ENCODE measurements around the gene TTLL8.
"Not testable (repeated sequence)": the region's sequence is repeated elsewhere in the genome, so short reads cannot be mapped to it uniquely, and the experiment has no call there.

TTLL8 gene

GRCh38 chr22:50058061-50058905, at the start of gene TTLL8:
TSS of gene TTLL8 (minus strand) at chr22:50058298.
- DNase-seq: no peak

GRCh38 chr22:50107529-50107928, 49.4 kb upstream of the TTLL8 start:
- no peak for DNase-seq

GRCh38 chr22:50105208-50106100, 47.4 kb upstream of the TTLL8 start:
- peak; percentile 8 for DNase-seq

GRCh38 chr22:50104141-50104544, 46.0 kb upstream of the TTLL8 start:
- no peak for DNase-seq

- no peak for DNase-seq
Measured at GRCh38 chr22:50102946-50103345, 44.8 kb upstream of the TTLL8 start.

GRCh38 chr22:50101870-50102565, 43.9 kb upstream of the TTLL8 start:
- no peak for DNase-seq

GRCh38 chr22:50098052-50098451, 40.0 kb upstream of the TTLL8 start:
- DNase-seq: no peak

- DNase-seq: no peak
Measured at GRCh38 chr22:50092342-50092741, 34.2 kb upstream of the TTLL8 start.

GRCh38 chr22:50091092-50091768, 33.1 kb upstream of the TTLL8 start:
- DNase-seq: no peak

GRCh38 chr22:50090412-50090714, 32.3 kb upstream of the TTLL8 start:
- DNase-seq: no peak

GRCh38 chr22:50089682-50090411, 31.7 kb upstream of the TTLL8 start, which contains the start of gene MOV10L1:
TSS of gene MOV10L1 (plus strand) at chr22:50090006. CDS start at chr22:50090089, 83 bp downstream.
- DNase-seq: peak; percentile 44

GRCh38 chr22:50089231-50089630, 31.1 kb upstream of the TTLL8 start:
- no peak for DNase-seq

GRCh38 chr22:50088096-50088495, 30.0 kb upstream of the TTLL8 start:
- no peak for DNase-seq

GRCh38 chr22:50087646-50088045, 29.5 kb upstream of the TTLL8 start:
- no peak for DNase-seq

GRCh38 chr22:50086975-50087374, 28.9 kb upstream of the TTLL8 start:
- not testable (repeated sequence) for DNase-seq

- DNase-seq: no peak
Measured at GRCh38 chr22:50086526-50086925, 28.4 kb upstream of the TTLL8 start.

- DNase-seq: peak; percentile 9
Measured at GRCh38 chr22:50085211-50085972, 27.3 kb upstream of the TTLL8 start, which contains the start of gene MLC1. TSS of gene MLC1 (minus strand) at chr22:50085426. CDS start at chr22:50084902, 524 bp downstream.

GRCh38 chr22:50084614-50085021, 26.5 kb upstream of the TTLL8 start:
- no peak for DNase-seq

- DNase-seq: no peak
Measured at GRCh38 chr22:50084080-50084477, 26.0 kb upstream of the TTLL8 start.

- no peak for DNase-seq
Measured at GRCh38 chr22:50083462-50084079, 25.5 kb upstream of the TTLL8 start.
